IPS DF 6.9 (cell line): ENCODE results near the gene ILDR2.

ENCODE experiments used
- DNase-seq: peaks from one replicate; pipeline ENCODE4 v3.0.0-alpha.2; 2013; ENCODE audit warnings: low read depth, low spot score
- H3K27ac ChIP-seq: one replicate; pipeline ENCODE4 v1.5.1; 2013; ENCODE audit warnings: low read length, control low read depth
- H3K27me3 ChIP-seq: 2 replicates; pipeline ENCODE4 v1.6.1; 2013; ENCODE audit warnings: mild to moderate bottlenecking, low read length; ENCODE audit not compliant: control insufficient read depth, insufficient read depth
- H3K36me3 ChIP-seq: 2 replicates; pipeline ENCODE4 v1.6.1; 2013; ENCODE audit warnings: low read length; ENCODE audit not compliant: control insufficient read depth, insufficient read depth
- H3K4me1 ChIP-seq: 2 replicates; pipeline ENCODE4 v1.6.1; 2013; ENCODE audit warnings: low read length; ENCODE audit not compliant: control insufficient read depth, insufficient read depth
- H3K4me3 ChIP-seq: 2 replicates; pipeline ENCODE4 v1.5.1; 2013; ENCODE audit warnings: mild to moderate bottlenecking, low read length
- H3K9me3 ChIP-seq: 2 replicates; pipeline ENCODE4 v1.6.1; 2013; ENCODE audit warnings: low read length, inconsistent platforms; ENCODE audit not compliant: control insufficient read depth, insufficient read depth
- WGBS: extraction: QIAGEN DNeasy Blood & Tissue Kit; methylation state at CpG from one replicate; pipeline ENCODE4 v1.1.7; 2013; ENCODE audit warnings: mixed read lengths, missing lambda C conversion rate; ENCODE audit not compliant: insufficient read length, insufficient coverage; 5-methylcytosine and 5-hydroxymethylcytosine counted together

The ILDR2 gene

DNA sequence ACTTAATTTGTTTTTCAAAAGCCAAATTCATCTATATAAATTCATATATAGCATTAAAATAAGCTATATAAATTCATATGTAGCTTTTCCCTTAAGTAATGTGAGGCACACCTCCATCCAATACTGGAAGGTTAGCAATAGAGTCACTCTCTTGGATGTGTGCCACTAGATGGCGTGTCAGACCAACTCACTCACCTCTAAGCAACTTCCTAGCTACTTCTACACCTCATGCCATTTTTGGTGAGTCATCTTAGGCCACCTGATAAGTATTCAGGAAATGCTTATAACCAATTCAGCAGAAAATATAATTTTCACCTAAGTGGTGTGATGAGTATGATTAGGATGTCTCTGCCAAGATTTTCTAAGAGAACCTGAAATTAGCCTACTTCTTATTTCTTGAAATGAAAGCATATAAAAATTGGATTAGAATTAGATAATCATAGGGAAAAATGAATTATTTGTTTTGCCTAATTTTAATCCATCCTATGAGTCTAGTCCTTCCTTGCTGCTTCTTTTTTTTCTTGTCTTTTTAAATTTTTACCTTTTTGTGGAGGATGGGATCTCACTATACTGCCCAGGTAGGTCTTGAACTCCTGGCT, 64.8 kb downstream of the ILDR2 start:
- H3K27ac ChIP-seq, result no peak overlapping the region
- no CpG with 5 or more reads among the region's 1 CpG for WGBS

DNA sequence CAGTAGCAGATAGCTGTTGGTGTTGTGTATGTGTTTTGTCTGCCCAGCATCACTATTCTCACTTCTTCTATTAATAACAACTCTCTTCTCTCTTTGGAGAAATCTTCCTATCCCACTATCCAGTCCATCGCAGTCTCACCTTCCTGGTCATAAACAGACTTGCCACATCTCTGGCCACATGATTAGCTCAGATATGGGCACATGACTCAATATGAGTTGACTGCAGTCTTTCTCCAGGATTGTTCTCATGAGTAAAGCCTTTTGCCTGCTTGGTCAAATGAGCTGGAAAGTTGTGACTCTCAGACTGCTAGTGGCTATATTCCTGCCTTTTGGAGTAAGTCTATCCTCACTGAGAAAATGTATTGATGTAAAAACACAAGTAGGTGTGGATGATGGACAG, 66.4 kb downstream of the ILDR2 start:
- Histone ChIP-seq H3K36me3 (no peaks in the 10 kb centered on the region), H3K27me3 (no peaks in the 10 kb centered on the region), H3K9me3 (no peaks in the 10 kb centered on the region), H3K27ac (no peak overlapping the region), H3K4me3 (no peak overlapping the region), H3K4me1 (no peaks in the 10 kb centered on the region; the same call in 1 of the 2 replicates)
- no CpG with 5 or more reads among the region's 1 CpG for WGBS
- no peak for DNase-seq

More for the DNA sequence above, 64.8 kb downstream of the ILDR2 start:
- no peaks in the 10 kb centered on the region; the same call in 1 of the 2 replicates for H3K4me1 ChIP-seq
- H3K4me3 ChIP-seq, result no peak overlapping the region
- H3K36me3 ChIP-seq, result no peaks in the 10 kb centered on the region
- H3K27me3 ChIP-seq, result no peaks in the 10 kb centered on the region
- peak; percentile 87 for DNase-seq
- H3K9me3 ChIP-seq, result no peaks in the 10 kb centered on the region

DNA sequence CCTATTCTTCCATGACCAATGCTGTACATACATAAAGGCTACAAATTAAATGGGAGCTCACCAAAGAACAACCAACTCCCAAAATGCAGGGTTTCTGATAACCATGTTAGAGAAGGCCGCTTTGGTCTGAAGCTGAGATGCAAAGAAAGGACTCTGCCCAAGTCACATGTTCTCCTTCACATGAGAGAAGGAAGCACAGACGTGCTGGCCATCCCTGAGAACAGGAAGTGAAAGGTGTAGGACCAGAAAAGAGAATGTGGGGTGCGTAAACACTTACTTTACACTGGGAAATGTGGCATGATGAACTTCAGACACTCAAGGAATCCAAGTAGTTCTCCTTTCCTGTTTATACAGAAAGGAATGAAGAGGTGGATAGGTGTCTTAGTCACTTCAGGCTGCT, 67.6 kb downstream of the ILDR2 start:
- no peaks in the 10 kb centered on the region for H3K9me3 ChIP-seq
- no peak overlapping the region for H3K4me3 ChIP-seq
- no CpG with 5 or more reads among the region's 3 CpGs for WGBS
- no peak for DNase-seq
- H3K27me3 ChIP-seq, result no peaks in the 10 kb centered on the region
- H3K27ac ChIP-seq, result no peak overlapping the region
- no peaks in the 10 kb centered on the region for H3K36me3 ChIP-seq
- no peaks in the 10 kb centered on the region; the same call in 1 of the 2 replicates for H3K4me1 ChIP-seq

DNA sequence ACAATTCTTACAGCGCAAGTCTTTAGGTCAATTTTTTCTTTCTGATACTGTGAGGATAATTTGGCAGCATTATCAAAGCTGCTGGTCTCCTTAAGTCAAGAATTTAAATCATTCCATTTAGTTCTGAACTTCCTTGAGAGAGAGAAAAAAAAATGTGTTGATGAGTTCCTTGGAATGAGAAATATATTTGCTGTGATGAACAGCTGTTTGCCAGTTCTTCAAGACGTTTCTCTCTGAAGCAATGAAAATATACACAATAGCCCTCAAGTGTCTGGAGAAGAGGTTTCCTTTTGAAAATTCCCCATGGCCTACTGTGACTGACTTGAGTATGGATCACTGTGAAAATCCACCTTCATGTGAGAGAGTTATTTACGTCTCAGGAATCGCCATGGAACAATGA, 68.3 kb downstream of the ILDR2 start:
- Histone ChIP-seq H3K4me1 (no peaks in the 10 kb centered on the region; the same call in 1 of the 2 replicates), H3K36me3 (no peaks in the 10 kb centered on the region), H3K9me3 (no peaks in the 10 kb centered on the region), H3K27ac (no peak overlapping the region), H3K4me3 (no peak overlapping the region), H3K27me3 (no peaks in the 10 kb centered on the region)
- no CpG with 5 or more reads among the region's 4 CpGs for WGBS
- no peak for DNase-seq

DNA sequence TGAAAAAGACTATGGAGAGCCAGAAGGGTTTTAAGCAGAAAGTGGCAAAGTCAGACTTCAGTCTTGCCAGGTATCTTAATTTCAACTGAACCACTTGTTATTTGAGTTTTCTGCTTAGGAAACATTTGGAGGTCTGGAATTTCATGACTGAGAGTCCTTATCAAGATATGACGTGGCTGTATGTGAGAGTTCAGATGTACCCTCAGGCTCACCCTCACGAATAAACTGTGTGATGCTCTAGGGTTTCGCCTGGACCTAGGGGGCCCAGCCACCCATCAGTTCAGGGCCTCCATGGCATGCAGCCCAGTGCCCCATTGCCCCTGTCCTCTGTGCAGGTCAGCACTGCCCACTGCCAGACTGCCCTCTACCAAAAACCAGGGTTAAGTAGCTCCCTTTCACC, 68.7 kb downstream of the ILDR2 start:
- Histone ChIP-seq H3K4me1 (no peaks in the 10 kb centered on the region; the same call in 1 of the 2 replicates), H3K9me3 (no peaks in the 10 kb centered on the region), H3K4me3 (no peak overlapping the region), H3K27me3 (no peaks in the 10 kb centered on the region), H3K36me3 (no peaks in the 10 kb centered on the region), H3K27ac (no peak overlapping the region)
- WGBS, result no CpG with 5 or more reads among the region's 3 CpGs
- DNase-seq, result no peak

DNA sequence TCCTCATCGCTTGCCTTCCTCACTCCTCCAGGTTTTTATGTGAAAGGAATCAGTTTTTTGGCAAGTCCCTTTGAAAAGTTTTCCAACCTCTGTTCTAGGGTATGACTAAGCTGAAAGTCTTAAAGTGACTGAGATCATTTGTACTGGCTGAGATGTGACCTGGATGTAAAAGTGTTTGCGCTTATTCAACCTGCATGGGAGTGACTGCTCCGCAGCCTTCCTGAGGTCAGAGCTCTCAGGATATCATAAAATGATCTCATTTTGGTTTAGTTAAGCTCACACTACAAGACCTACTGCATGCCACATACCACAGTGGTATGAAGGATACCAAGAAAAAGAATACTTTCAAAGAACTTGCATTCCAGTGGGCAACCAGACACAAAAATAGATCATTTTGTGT, 69.4 kb downstream of the ILDR2 start:
- Histone ChIP-seq H3K4me3 (no peak overlapping the region), H3K36me3 (no peaks in the 10 kb centered on the region), H3K27me3 (no peaks in the 10 kb centered on the region), H3K9me3 (no peaks in the 10 kb centered on the region), H3K27ac (no peak overlapping the region), H3K4me1 (no peaks in the 10 kb centered on the region; the same call in 1 of the 2 replicates)
- WGBS, result no CpG with 5 or more reads among the region's 3 CpGs
- DNase-seq, result no peak

DNA sequence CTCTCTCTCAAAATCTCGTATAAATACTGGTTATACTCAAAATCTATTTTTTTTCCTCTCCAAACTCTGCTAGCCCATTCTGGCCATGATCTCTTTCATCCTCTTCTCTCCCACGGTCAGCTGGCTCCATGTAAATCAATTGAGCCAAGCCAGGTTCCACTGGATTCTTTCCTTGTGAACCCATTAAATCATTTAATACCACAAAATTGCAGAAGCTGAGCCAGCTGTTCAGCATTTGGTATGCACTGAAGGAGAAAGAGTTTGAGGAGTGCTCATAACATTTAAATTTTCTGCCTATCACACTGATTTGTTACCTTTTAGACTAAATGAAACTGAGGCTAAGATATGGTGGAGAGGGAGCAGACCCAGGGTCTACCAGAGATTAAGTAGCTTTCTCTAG, 70.2 kb downstream of the ILDR2 start:
- no peak for DNase-seq
- Histone ChIP-seq H3K27ac (no peak overlapping the region), H3K36me3 (no peaks in the 10 kb centered on the region), H3K27me3 (no peaks in the 10 kb centered on the region), H3K4me1 (no peaks in the 10 kb centered on the region; the same call in 1 of the 2 replicates), H3K9me3 (no peaks in the 10 kb centered on the region), H3K4me3 (no peak overlapping the region)
- WGBS, result no CpG with 5 or more reads among the region's 2 CpGs

DNA sequence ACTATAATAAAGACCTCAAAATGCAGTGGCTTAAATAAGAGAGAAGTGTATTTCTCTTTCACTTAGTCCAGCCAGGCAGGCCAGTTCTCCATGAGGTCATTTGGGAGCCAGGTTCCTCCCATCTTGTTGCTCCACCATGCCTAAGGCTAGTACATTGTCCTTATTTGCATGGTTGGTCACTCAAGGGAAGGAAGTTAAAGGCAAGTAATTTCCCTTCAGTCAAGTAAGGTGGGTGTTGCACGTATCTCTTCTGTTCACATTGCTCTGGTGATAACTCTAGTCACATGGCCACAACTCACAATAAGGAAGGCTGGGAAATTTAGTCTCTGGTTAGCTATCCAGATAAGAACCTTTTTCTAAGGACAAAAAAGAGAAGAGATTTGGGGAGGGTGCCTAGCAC, 72.1 kb downstream of the ILDR2 start:
- Histone ChIP-seq H3K4me3 (no peak overlapping the region), H3K36me3 (no peaks in the 10 kb centered on the region), H3K9me3 (no peaks in the 10 kb centered on the region), H3K27ac (no peak overlapping the region), H3K27me3 (no peaks in the 10 kb centered on the region), H3K4me1 (no peaks in the 10 kb centered on the region; the same call in 1 of the 2 replicates)
- whole genome bisulfite sequencing, result no CpG with 5 or more reads among the region's 1 CpG
- no peak for DNase-seq

DNA sequence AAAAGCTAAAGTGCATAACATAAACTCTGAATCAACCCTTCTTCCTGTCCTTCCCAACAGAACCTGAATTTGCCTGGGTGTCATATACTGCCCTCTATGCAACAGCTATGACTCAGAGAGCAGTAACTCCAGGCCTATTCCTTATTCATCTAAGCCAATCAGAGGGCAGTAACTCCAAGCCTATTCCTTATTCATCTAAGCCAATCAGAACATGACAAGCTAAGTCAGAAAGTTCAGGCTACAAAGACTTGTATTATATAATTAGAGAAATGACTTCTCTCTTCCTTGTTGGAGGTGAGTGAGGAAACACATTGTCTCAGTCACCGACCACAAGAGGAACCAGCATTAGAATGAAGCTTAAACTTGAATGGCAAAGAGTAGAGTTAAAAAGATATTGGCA, 73.1 kb downstream of the ILDR2 start:
- no peaks in the 10 kb centered on the region for H3K36me3 ChIP-seq
- DNase-seq, result no peak
- H3K4me1 ChIP-seq, result no peaks in the 10 kb centered on the region; the same call in 1 of the 2 replicates
- no peak overlapping the region for H3K27ac ChIP-seq
- no peak overlapping the region for H3K4me3 ChIP-seq
- WGBS, result no CpG with 5 or more reads among the region's 1 CpG
- H3K9me3 ChIP-seq, result no peaks in the 10 kb centered on the region
- H3K27me3 ChIP-seq, result no peaks in the 10 kb centered on the region

DNA sequence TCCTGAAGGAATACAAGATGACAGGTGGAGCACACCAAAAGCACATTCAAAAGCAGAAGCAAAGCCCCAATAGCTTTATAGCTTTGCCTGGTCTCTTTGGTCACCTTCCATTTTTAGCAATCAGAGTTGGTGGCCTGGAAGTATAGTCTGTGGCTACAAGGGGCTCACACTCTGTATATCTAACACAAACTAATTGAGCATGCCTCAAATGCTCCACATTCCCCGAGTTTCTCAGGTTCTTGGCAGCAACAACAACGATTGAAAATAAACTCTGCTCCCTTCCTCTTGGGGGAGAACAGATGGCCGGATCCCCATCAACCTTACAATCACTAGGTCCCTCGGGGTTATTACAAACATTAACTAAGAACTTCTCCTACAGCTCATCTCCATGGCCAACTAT, 74.4 kb downstream of the ILDR2 start:
- no peaks in the 10 kb centered on the region for H3K36me3 ChIP-seq
- no peak overlapping the region for H3K27ac ChIP-seq
- H3K4me1 ChIP-seq, result no peaks in the 10 kb centered on the region
- WGBS, result no CpG with 5 or more reads among the region's 4 CpGs
- H3K9me3 ChIP-seq, result no peaks in the 10 kb centered on the region
- H3K27me3 ChIP-seq, result no peaks in the 10 kb centered on the region
- no peak for DNase-seq
- no peak overlapping the region for H3K4me3 ChIP-seq

DNA sequence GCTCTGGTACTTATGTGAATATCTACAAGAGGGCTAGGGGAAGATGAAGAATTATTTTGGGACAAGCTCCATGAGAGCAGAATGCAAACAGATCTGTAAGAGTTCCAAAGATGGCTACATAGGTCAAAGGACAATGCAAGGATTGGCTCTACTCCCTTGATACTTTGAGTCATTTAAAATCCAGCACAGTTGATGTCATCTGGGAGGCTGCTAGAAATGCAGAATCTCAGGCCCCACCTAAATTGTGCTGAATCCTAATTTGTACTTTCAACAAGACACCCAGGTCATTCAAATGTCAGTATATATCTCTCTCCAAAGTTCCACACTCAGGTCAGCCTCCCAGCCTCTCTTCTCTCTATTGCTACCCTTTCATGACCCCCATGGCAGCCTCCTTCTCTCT, 75.6 kb downstream of the ILDR2 start:
- Histone ChIP-seq H3K27me3 (no peaks in the 10 kb centered on the region), H3K27ac (no peak overlapping the region), H3K36me3 (no peaks in the 10 kb centered on the region), H3K4me1 (no peaks in the 10 kb centered on the region), H3K9me3 (no peaks in the 10 kb centered on the region), H3K4me3 (no peak overlapping the region)
- DNase-seq, result no peak
